Hematopoietic multipotent progenitor cell (in vitro differentiated cells): ENCODE measurements around the gene KCTD21. TPM values are rescaled to one million over a fixed set of nuclear protein-coding genes. Genes with fewer than 3 reads are reported as not detected.
A peak's percentile ranks its signal among the peaks of the same experiment; 100 is the strongest.
"Not testable (repeated sequence)": the region's sequence is repeated elsewhere in the genome, so short reads cannot be mapped to it uniquely, and the experiment has no call there.

Experiments
- DNase-seq, 3 donors: peaks; one replicate each; pipeline ENCODE4 v3.0.0-alpha.2; 2011 to 2015; ENCODE audit warnings: low read depth in 2 of 3, low spot score in 2 of 3
- total RNA-seq: library from RNA; depleted of rRNA; stranded (reverse); fragments of >200 nt; gene quantifications from one replicate; pipeline ENCODE4 v1.2.3, GENCODE V29; 2012

KCTD21 gene
- total RNA-seq, 1 donor, result 3.0 TPM

DNA sequence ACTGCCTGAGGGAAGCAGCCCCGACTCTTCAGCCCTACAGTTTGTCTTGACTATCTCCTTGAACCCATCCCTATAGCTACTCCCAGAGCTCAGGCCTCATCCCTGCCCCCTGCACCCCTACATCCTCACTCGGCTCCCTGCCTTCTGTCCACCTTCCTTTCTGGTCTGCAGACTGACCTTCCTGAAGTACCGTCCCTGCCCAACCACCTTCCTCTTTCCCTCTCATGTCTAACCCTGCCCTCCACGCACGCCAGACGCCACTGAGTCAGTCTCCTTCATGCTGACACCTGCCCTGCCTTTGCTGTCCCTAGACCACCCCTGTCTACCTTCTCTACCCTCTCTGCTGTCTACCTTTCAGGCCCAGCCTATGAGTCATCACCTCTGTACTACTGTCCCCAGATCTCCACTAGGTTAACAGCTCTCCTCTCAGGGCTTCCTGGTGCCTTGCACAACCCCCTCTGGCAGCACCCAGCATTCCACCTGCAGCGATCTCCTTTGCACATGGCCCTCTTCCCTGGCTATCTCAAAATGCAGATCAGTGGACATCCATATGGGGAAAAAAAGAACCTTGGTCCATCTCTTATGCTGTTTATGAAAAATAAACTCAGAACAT lies 8.9 kb downstream of the KCTD21 start:
- DNase-seq, result no peak

DNA sequence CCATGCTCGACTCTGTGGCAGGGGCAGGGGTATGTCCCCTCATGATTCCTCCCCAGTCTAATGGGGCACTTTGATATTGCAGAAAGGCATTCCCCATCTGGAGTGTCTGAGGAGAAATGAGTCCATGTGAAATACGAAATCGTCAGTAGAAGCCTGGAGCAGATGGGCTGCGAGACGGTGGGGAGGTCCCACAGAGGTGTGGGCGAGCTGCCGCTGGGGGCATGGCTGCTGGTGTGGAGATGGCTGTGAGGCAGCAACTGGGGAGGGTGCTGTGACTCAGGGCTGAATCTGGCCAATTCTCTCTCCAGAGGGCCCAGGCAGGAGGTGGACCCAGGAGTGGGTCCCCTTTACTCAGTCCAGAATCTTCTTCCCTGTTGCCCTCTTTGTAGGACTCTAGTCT lies 11.2 kb downstream of the KCTD21 start:
- no peak for DNase-seq

DNA sequence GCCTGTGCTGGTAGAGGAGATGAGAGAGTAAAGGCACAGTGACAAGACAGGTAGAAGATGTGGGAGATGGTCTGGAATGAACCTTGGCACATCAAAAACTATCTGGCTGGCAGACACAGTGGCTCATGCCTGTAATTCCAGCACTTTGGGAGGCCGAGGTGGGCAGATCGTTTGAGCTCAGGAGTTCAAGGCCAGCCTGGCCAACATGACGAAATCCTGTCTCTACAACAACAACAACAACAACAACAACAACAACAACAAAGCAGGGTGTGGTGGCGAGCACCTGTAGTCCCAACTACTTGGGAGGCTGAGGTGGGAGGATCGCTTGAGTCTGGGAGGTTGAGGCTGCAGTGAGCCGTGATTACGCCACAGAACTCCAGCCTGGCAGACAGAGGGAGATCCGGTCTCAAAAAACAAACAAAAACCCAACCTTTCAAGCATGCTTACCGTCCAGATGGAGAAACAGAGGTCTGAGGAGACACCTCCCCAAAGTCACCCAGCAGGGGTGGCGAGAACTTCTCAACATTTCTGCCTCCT lies 11.8 kb downstream of the KCTD21 start:
- no peak for DNase-seq

DNA sequence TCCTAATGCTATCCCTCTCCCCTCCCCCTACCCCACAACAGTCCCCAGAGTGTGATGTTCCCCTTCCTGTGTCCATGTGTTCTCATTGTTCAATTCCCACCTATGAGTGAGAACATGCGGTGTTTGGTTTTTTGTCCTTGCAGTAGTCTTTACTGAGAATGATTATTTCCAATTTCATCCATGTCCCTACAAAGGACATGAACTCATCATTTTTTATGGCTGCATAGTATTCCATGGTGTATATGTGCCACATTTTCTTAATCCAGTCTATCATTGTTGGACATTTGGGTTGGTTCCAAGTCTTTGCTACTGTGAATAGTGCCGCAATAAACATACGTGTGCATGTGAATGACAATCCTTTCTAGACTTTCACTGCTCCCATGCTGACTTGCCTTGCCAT lies 12.6 kb downstream of the KCTD21 start:
- DNase-seq, result not testable (repeated sequence)

DNA sequence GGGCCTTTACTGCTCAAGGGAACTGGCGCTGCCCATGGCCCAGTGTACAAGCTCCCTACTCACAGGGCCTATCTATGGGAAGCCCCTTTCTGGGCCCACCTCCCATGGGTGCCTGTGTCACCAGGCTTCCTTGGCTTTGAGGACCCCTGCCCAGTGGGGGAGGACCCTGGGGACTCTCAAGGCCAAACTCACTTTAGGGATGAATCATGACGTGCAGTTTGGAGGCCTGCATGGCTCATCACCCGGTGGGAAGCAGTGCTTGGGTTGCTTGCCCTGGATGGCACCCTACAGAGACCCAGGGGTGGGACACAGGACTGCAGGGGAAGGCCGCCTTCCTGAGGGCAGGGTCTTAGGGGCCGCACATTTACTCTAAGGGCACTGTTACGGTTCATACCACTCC lies 16.5 kb downstream of the KCTD21 start:
- DNase-seq, result no peak

DNA sequence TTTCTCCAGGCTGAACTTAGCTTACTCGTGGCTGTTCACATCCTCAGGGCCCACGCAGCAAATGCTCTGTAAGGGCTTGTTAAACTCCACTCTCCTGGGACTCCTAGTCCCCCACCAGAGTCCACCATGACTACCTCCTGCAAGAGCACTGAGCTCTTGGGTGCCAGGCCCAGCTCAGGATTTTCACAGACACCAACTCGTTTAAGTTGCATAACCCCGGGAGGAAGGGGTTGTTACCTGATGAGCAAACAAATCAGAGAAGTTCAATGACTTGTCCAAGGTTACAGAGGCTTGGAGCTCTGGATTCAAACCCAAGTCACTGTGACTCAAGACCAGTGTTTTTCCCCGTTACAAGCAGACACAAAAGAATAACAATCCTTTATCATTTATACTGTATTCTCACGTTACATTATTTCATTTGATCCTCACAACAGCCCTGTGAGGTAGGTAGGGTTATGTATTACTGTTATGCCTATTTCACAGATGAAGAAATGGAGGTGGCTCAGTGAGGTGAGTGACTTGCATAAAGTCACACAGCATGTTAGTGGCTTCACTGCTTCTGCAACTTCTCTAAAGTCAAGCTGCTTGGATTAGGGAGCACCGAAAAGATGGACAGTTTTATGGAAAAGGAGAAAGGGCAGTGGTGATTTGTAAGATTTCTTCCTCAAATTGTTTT lies 17.4 kb downstream of the KCTD21 start:
- no peak for DNase-seq

DNA sequence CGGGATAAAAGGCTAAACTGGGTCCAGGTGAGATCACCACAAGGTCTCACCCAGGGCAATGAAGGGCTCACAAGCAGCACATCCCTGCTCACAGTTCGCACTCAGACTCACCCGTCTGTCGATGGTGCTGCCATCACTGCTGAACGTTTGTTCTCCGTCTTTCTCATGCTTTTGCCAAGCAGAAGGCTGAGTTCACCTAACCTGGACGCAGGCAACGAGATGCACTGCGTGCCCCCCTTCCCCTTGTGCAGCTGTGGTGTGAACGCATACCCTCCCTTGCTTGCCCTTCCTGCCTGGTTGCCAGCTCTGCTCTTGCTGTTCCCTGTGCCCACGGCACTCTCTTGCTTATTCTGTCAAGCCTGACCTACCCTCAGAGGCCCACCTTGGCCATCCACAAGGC lies 18.0 kb downstream of the KCTD21 start:
- no peak for DNase-seq

DNA sequence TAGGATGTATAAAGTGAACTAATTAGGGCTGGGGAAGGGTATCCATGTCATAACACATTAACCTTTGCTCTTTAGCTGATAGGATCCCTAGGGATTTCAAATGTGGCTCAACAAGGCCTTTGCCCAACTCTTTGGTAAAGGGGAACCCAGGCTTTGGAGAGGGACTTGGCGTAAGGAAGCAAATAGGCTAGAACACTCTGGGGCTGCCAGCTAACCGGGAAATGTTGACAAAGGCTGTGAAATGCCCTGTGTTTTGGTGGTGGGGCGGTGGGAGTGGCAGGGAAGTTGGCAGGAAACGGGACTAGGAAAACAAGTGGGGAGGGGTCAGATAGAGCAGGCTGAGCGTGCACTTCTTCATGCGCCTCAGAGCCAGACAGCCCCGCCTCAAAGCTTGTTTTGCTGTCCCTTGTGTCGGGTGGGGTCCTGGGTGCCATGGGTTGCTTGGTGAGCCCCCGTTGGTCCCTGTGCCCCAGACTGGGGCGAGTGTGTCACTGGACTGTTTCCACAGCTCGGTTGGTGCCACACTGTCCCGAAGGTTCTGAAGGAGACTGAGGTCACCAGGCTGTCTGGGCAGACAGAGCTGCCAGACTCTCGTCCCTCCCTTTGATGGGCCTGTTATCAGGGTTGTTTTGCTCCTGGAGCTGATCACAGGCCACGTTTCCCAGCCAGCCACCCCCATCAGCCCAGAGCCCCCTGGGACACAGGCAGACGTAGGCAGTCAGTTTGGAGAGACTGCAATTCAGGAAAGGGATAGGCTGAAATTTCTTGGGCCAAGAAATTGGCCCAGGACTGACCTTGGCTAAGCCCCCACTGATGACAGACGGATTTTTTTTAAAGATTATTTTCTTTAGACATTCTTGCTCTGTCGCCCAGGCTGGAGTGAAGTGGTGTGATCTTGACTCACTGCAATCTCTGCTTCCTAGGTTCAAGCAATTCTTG lies 19.6 kb downstream of the KCTD21 start:
- no peak for DNase-seq

DNA sequence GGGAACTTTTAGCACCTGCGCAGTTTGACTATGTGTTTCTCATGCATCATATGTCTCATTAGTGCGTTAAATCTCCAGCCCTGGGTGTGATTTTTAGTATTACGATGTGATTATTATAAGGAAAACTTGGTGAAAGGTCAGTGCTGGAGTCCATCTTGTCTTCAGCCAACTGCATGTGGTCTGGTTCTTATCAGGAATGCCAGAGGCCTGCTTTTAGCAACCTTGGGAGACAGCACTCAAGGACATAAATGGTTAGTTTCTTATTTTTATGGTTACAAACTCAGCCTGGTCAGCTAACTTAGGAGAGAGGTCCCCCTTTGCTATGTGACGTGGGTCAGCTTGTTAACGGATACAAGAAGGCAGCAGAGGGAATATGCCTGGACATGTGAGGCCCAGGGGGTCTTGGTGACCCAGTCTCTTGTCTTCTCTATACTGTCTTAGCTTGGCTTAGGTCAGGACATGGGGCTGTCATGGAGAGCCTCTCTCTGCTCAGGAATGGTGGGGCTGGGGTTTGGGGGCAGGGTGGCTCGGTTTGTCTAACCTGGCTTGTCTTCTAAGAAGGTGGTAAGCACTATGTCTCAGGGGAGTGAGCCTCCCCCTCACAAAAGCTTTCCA lies 21.5 kb downstream of the KCTD21 start:
- no peak for DNase-seq

DNA sequence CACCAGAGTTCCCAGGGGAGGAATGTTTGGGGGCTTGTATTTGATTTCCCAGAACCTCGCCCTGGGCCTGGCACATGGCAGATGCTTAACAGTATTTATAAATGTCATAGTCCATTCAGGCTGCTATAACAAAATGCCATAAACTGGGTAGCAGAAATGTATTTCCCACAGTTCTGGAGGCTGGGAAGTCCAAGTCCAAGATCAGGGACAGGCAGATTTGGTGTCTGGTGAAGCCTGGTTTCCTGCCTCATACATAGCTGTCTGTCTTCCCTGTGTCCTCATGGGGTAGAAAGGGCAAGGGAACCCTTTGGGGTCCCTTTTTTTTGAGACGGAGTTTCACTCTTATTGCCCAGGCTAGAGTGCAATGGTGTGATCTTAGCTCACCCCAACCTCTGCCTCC lies 24.0 kb downstream of the KCTD21 start:
- no peak for DNase-seq

DNA sequence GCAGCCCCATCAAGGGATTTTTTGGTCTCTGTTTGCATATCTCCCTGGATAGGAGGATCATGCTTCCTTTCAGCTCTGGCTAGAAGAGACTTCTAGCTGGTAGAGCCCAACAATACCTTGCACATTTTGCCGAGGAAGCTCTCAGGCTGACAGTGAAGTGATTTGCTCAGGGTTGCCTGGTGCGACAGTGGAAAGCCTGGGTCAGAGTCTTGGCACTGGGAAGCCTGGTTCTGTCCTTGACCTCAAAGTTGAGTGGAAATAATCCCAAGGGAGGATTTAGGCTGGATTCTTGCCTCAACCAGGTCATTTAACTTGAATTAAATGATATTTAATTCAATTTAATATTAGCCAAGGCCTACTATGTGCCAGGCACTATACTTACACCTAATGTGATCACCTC lies 24.6 kb downstream of the KCTD21 start:
- no peak for DNase-seq

DNA sequence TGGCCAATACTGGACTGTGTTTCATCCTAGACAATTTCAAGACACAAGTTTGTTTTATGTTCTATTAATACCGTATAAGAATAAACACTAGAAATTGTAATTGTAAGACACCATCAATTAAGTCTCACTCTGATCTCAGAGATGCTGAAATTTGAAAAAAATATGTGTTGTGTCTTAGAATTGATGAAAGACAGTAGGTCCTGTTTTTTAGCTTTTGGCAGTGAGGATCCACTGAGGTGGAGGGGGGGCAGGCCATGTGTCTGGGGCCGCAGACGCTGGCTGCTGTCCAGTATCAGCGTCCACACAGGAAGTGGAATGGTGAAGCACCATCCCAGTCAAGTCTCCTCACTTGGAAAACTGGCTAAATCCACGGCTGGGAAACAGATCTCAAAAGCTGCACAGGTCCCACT lies 26.5 kb downstream of the KCTD21 start:
- no peak for DNase-seq

DNA sequence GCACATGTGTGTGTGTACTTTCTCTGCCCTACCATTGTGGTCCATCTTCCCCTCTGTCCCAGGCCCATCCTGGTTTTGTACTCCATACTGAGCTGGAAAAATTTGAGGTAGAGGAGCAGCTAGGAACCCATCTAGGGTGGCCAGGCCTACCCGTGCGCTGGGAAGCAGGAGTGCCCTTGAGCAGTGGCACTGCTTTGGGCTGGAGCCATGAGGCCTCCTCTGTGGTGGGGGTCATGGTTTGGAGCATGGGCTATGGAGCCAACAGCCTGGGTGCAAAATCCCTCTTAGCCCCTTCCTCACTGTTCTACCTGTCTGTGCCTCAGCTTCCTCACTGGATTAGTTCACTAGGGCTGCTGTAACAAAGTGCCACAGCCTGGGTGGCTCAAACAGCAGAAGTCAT lies 27.1 kb downstream of the KCTD21 start:
- DNase-seq, result no peak

DNA sequence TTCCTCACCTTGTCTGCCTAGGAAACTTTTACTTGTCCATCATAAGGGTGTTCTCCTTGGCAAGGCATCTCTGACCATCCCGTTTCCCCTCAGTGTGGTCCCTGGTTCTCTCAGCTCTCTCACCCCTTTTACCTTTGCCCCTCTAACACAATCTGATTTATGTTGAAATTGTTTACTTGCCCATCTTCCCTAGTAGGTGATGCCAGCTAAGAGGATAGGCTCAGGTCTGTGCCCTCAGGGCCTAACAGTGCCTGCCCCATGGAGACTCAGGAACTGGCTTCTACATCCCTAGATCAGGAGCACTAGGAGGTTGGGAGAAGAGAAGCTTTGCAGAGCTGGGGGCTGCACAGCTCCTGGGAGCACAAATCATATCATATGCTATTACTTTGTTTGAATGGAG lies 27.9 kb downstream of the KCTD21 start:
- DNase-seq, result no peak

DNA sequence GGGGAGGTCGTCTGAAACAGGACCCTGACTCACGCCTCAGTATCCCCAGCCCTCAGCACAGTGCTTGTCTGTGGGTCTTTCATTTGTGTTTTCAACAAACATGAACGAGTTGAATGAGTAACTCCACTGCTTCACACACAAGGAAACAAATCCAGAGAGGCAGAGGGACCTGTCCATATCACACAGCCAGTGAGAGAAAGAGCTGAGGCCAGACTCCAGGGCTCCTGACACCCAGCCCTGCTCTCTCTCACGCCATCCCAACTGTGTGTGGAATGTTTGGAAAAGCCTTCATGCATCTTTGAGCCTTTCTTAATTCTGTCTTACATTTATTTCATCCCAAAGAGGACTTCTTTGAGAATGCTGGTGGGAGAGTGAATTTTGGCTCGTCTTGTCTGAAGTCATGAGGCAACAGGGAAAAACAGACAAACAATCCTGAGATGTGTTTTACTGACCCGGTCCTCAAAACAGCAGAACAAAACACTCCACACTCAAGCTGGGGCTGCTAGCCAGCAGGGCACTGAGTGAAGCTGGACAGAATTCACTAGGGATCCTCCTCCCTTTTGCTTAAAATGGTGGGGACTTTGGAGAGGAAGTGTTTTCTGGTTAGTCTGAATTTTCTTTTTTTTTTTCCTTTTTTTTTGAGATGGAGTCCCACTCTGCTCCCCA lies 29.3 kb downstream of the KCTD21 start:
- DNase-seq, result no peak

DNA sequence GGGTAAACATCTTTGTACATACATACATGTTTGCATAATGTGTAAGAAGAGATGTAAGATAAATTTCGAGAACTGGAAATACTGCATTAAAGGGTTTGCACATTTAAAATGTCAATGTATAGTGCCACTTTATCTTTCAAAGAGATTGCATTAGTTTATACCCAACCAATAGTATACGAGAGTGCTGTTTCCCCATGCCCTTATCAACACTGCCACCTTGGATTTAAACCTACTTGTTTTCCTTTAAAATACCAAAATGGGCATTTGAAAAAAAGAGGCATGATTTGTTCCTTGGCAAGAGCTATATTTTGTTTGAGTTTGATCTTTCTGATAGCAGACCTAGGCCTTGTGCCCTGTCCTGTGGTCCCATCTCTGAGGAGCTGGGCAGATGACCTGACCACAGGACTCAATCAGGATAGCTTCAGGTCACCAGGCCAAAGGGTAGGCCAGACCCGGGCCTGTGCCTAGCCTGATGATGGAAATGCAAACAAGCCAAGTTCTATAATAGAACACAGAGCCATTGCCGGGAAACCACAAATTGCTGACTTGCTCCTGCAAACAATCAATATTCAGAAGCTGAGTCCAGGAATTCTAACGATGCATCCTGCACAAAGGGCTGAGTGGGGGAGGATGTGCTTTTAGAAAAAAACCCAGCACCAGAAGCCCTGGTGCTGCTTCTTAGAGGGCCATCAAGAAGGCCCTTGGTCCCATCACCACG lies 32.1 kb downstream of the KCTD21 start:
- DNase-seq, result peak in 2 of 3 donors; percentile 27 to 69

DNA sequence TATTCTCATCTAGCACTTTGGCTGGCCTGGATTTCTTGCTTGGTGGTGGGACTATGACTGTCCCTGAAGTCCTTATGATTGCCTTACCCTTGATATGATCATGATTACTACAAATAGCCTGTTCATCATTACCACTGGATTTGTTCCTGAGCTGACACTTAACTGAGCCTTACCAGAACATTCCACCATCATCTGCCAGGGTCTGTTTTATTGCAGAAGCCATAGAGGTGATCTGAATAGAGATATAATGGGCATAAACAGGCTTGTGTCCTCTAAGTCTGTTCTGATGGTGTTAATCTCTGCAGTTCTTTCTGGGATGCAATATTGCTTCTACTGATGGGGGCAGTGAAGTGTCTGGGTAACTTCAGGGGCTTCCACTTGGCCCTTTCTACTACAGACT lies 36.6 kb downstream of the KCTD21 start:
- no peak for DNase-seq

DNA sequence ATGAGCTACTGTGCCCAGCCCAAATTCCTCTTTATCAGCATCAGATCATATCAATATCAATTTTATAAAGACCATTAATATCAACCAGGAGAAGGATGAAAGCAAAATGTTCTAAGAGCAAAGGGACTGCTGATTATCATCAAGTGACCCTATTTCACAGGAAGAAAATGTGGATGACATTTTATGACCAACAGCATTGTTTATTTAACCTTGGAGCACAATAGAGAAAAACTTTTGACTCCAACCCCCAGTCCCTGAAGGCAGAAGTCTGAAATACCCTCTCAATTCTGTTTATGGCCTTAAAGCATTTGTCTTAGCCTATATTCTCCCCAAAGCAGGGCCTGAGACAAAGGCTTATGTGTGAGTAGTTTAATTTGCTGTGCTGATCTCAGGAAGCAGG lies 37.7 kb downstream of the KCTD21 start:
- DNase-seq, result no peak

DNA sequence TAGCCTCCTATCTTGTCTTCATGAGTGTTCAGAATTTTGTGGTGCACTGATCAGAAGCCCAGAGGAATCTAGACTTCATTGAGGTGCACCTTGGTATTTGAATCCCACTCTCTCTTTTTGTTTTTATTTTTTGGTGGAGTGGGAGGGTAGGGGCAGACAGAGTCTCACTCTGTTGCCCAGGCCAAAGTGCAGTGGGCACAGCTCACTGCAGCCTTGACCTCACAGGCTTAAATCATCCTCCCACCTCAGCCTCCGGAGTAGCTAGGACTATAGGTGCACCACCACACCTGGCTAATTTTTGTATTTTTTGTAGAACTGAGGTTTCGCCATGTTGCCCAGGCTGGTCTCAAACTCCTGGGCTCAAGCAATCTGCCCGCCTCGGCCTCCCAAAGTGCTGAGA lies 38.1 kb downstream of the KCTD21 start:
- no peak for DNase-seq

DNA sequence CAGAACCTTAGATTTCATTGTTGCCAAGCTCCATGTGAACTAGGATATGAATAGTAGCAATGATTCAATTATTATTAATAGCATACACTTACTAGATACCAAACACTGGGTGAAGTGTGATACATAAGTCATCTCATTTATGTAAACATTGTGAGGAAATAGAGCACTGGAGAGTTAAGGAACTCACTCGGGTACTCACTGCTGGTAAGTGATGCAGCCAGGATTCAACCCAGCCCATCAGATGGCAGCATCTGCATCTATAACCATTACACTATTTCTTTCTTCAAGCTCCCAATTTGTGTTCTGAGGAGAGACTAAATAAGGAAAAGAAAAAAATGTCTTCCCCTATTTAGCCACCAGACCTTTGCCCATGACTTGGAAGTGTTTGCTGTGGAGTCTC lies 38.8 kb downstream of the KCTD21 start:
- peak in 1 of 3 donors; percentile 37 for DNase-seq
